ENCODE data around the gene WBP4.
"Not testable (repeated sequence)": the region's sequence is repeated elsewhere in the genome, so short reads cannot be mapped to it uniquely, and the experiment has no call there.

WBP4 gene

DNA sequence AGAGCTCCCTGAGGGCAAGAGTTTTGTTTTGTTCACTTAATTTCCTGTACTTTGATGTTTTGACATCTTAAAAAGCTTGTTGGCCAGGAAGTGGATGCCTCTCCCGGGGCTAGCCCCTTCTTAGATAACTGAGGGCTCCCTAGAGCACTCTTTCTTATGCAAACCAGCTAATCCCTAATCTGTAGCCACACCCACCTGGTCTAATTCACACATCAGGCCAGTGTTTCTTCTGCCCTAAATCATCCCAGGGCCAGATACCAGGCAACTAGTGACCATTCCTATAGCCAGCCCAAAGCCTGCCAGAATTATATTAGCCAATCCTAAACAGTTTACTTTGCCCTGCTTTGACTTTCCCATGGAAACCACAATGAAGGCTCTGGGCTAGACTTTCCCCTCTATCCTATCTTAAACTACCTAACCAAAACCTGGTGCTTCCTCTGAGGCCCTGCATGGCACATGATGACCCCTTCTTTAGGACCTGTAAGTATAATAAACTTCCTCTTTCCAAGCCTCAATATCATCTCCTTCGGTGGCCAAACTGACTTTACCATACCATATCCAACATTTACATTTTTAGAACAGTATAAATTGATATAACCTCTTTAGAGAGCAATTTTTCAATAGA, 24.8 kb downstream of the WBP4 start:
- DNase-seq: no peak

GRCh38 chr13:41095681-41096080, 34.4 kb downstream of the WBP4 start:
- not testable (repeated sequence) for DNase-seq

DNA sequence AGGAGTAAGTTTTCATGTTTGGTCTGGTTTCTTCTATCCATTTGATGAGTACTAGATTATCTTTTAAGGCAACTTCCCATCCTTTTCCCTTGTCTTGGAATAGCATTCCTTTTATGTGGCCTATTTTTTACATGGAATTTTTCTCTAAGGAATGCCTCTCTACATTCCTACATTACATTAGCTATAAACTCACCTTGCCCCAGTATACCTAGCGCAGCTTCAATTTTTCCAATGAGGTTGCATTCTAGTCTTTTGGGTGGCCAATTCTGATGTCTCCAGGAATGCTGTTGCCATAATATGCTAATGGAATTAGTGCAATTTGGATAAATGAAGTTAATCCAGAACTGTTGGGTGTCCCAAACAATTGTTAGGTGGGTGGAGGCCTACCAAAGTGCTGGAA, 37.5 kb downstream of the WBP4 start:
- no peak for DNase-seq

DNA sequence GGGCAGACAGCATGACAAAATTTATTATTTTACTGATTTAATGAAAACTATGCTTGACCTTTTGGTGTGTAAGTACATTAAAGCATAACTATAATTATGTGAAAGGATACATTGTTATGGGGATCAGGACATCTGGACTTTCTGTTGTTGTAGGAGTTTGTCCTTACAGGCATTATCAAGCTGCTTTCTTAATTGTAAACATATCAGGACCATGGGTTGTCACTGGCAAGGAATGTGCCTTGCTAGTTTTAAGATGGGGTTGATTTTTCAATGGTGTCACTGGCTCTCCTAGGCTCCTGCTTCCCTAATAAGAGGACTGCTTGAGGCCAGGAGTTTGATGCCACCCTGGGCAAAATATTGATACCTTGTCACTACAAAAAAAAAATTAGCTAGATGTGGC, 38.7 kb downstream of the WBP4 start:
- no peak for DNase-seq

DNA sequence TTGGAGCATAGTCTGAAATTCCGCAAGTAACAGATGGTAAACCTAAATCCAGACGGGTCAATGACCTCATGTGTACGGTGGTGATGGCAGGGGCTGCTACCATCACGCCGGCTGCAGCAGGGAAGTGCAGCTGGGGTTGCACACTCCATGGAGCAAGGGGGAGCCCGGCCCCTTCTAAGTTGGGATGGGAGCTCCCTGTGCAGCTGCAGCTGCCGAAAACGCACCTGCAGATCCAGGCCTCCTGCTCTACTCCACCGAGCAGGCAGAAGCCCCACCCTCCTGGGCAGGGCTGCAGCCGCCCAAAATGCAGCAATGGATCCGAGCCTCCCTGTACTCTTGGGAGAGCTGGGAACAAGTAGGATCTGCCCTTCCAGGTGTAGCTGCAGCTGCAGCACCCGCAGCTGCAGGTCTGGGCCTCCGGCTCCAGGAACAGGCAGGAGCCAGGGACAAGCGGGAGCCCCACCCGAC, 45.8 kb downstream of the WBP4 start:
- no peak for DNase-seq

GRCh38 chr13:41107584-41108014, 46.3 kb downstream of the WBP4 start:
- DNase-seq: no peak

DNA sequence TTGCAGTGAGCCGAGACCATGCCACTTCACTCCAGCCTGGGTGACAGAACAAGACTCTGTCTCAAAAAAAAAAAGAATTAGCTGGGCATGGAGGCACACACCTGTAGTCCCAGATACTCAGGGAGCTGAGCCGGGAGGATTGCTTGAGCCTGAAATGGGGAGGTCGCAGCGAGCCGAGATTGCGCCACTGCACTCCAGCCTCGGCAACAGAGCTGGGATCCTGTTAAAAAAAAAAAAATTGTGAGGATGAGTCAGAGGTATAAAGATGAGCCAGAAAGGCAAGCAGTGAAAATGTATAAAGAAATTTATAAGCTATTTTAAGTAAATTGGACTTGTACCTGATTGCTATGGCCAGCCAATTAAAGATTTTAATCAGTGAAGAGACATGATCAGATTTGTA, 50.1 kb downstream of the WBP4 start:
- DNase-seq: no peak

- DNase-seq: no peak
These were observed 56.6 kb downstream of the WBP4 start for GRCh38 chr13:41117869-41118268.

DNA sequence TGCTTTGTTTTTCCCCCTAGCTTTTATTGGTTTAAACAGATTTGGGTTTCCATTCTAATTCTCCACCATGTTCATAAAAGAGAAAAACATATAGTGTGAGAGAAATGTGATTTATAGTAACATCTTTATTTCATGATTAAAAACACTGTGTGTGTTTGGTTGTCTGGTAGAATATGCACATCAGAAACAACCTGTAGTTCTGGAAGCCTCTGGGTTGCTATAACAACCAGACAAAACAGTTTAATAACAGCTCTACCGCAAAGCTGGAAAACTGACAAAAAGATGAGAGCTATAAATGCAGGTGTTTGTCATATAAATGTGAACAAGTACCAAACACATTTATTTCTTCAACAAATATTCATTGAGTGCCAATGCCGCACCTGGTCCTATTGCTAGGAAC, 61.5 kb downstream of the WBP4 start:
- no peak for DNase-seq

GRCh38 chr13:41127701-41128100, 66.4 kb downstream of the WBP4 start:
- no peak for DNase-seq

DNA sequence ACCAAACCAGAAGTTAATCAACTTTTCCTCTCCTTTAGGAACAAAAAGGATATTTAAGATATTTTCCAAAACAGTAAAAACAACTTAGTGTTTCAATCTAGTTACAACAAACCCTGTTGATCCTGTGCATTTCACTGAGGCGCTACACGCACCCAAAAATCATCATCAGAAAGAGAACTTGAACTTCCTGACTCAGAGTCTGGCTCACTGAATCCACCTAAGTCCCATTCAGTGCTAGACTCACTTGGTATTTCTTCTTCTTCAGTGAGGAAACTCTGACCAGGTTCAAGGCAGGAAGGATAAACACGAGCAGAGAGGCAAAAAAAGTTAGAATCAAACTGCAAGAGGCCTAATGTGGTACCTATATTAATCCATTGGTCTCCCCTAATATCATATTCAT, 69.0 kb downstream of the WBP4 start:
- no peak for DNase-seq

- not testable (repeated sequence) for DNase-seq
These were observed 69.9 kb downstream of the WBP4 start for GRCh38 chr13:41131189-41131588.

- not testable (repeated sequence) for DNase-seq
These were observed 70.6 kb downstream of the WBP4 start for GRCh38 chr13:41131660-41132511.

DNA sequence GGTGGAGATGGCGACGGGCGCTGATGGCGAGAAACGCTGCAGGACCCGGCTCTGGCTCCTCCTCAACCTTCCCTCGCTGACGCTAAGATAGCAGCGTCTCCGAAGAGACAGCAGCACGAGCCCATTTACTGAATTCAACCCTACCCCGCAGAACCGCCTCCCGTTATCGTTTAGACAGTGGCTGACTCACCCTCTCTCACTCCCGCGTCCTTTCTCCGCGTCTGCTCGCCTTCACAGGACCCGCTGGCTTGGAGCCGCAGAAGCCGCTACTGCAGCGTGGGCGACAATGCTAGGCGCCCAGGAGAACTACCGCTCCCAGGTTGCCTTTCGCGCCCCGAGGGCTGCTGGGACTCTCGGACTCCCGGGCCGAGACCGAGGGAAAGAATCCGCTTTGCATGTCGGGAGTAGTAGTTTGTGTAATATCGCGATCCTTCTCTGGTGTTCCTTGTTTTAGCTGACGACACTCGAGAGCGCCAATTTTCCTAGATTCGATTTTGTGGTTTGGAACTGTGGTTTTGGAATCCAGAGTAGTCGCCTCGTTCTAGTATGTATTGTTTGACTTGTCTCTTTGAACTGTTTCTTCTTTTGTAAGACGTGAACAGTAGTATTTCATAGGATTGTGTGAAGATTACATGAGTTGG, 71.3 kb downstream of the WBP4 start, which contains the start of gene KBTBD6:
TSS of gene KBTBD6 (minus strand) at position 291 of the 641 bp plus-strand sequence. CDS start 291 bp downstream, outside the sequence.
- peak; percentile 96 for DNase-seq

Data from activated naive CD4-positive, alpha-beta T cell treated with Interleukin-2 at 50 U/mL for 16 hours (primary cell).